PC-3 (cell line): ENCODE results near the gene TIE1.

Source experiments
- CTCF ChIP-seq: fragments of 300-600 bp; sonication (generic); conservative IDR thresholded peaks from 2 replicates; pipeline ENCODE4 v1.5.1; 2017; ENCODE audit warnings: antibody characterized with exemption, low read depth, mild to moderate bottlenecking, low read length
- EZH2 ChIP-seq: fragments of 300-600 bp; sonication (generic); IDR thresholded peaks from one replicate; pipeline ENCODE4 v1.6.1; 2017; ENCODE audit warnings: antibody characterized with exemption, mild to moderate bottlenecking, low read length; ENCODE audit not compliant: unreplicated experiment
- EZH2phosphoT487 ChIP-seq: fragments of 300-600 bp; sonication (generic); IDR thresholded peaks from 2 replicates; pipeline ENCODE4 v1.6.1; 2018; ENCODE audit warnings: mild to moderate bottlenecking, antibody characterized with exemption, low read length, borderline replicate concordance

GRCh38 chr1:43292679-43293078 lies 8.1 kb upstream of the TIE1 start:
- no peak for TF ChIP-seq CTCF
- TF ChIP-seq EZH2 = no peak
- no peak for TF ChIP-seq EZH2phosphoT487
